ENCODE results near the gene CALD1. TPM values are rescaled to one million over a fixed set of nuclear protein-coding genes. Genes with fewer than 3 reads are reported as not detected.

Gene CALD1
- polyA plus RNA-seq, 1 donor (not counting 4 experiments of a cell fraction or from before 2014, with no cell fraction given), result 229 TPM

DNA sequence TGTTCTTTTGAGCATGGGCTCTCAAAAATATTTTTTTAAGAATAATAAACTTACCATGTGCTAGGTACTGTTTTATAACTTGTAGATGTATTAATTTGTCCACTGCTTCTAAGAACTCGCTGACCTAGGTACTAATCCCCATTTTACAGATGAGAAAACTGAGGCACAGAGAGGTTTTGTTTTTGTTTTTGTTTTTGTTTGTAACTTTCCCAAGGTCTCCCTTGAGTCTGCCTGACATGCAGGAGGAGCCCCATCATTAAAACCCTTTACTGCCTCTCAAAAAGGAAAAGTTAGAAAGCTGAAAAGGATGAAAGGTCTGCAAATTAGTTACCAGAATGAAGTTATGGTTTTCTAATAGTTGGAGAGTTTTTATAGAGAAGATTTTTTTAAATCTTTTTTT lies 168.4 kb downstream of the CALD1 start:
- H3K79me2 ChIP-seq (ENCODE audit: control insufficient read depth, insufficient read depth, low read length), result no peaks in the 10 kb centered on the region

DNA sequence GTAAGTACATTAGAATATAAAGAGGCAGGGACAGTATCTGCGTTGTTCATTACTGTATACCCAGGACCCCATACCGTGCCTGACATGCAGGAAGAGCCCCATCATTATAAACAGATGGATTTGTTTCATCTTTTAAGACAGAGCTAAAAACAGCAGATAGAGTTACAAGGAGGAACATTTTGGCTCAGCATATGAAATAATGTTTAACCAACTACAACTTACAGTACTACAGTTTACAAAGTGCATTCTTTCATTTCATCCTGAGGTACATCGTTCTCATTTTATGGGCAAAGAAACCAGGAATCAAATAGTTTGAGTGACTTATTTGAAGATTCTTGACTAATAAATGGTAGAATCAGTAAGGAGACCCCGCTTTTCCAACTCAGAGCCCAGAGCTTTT lies 168.8 kb downstream of the CALD1 start:
- no peaks in the 10 kb centered on the region for H3K27me3 ChIP-seq (ENCODE audit: control insufficient read depth, extremely low read depth, insufficient read depth, low read length)
- H3K4me1 ChIP-seq (ENCODE audit: control insufficient read depth, extremely low read depth, insufficient read depth, low read length), result no peaks in the 10 kb centered on the region
- no peaks in the 10 kb centered on the region for H3K9me1 ChIP-seq (ENCODE audit: control insufficient read depth, extremely low read depth, insufficient read depth, low read length)
- H4K20me1 ChIP-seq (ENCODE audit: control insufficient read depth, extremely low read depth, insufficient read depth, low read length), result no peaks in the 10 kb centered on the region
- TF ChIP-seq EZH2 (IDR thresholded peaks at IDR 0.05; ENCODE audit: low read length), result no peak
- TF ChIP-seq CTCF (optimal IDR thresholded peaks at IDR 0.05 in 1 of 3, IDR thresholded peaks at IDR 0.05 in 1 of 3, conservative IDR thresholded peaks at IDR 0.05 in 1 of 3; ENCODE audit: extremely low read depth in 1 of 3, insufficient read depth in 2 of 3, low read length in 3 of 3), result no peak
- H3K4me3 ChIP-seq (ENCODE audit: control insufficient read depth in 2 of 3, extremely low read depth in 1 of 3, insufficient read depth in 2 of 3, low read depth in 1 of 3, low read length in 3 of 3), result no peak overlapping the region
- no peak overlapping the region for H2AFZ ChIP-seq (ENCODE audit: control insufficient read depth, low read length)
- no peaks in the 10 kb centered on the region for H3K79me2 ChIP-seq (ENCODE audit: control insufficient read depth, insufficient read depth, low read length)
- FAIRE-seq (no peak), DNase-seq (ENCODE audit: low read depth, low spot score) (no peak)
- H3K4me2 ChIP-seq (ENCODE audit: control insufficient read depth, extremely low read depth, insufficient read depth, low read depth, low read length), result no peak overlapping the region
- dilution Hi-C loops (cut with MboI; ENCODE audit: extremely low pct_ligation_motif_present, low sequenced_read_pairs), result no loop called here
- no peak overlapping the region for H3K27ac ChIP-seq (ENCODE audit: control insufficient read depth, insufficient read depth, low read length)
- H3K36me3 ChIP-seq (ENCODE audit: control insufficient read depth in 2 of 2, extremely low read depth in 1 of 2, insufficient read depth in 2 of 2, low read length in 2 of 2), result peaks cover 19 to 27% of the 10 kb centered on the region in 2 experiments
- H3K9me3 ChIP-seq (ENCODE audit: control insufficient read depth, low read depth, low read length), result no peaks in the 10 kb centered on the region
- no peak overlapping the region for H3K9ac ChIP-seq (ENCODE audit: control insufficient read depth, extremely low read depth, insufficient read depth, low read length)

More for the DNA sequence above, 168.4 kb downstream of the CALD1 start:
- no peak overlapping the region for H3K4me3 ChIP-seq (ENCODE audit: control insufficient read depth in 2 of 3, extremely low read depth in 1 of 3, insufficient read depth in 2 of 3, low read depth in 1 of 3, low read length in 3 of 3)
- no peak overlapping the region for H3K27ac ChIP-seq (ENCODE audit: control insufficient read depth, insufficient read depth, low read length)
- H3K27me3 ChIP-seq (ENCODE audit: control insufficient read depth, extremely low read depth, insufficient read depth, low read length), result no peaks in the 10 kb centered on the region
- H4K20me1 ChIP-seq (ENCODE audit: control insufficient read depth, extremely low read depth, insufficient read depth, low read length), result no peaks in the 10 kb centered on the region
- H3K9me3 ChIP-seq (ENCODE audit: control insufficient read depth, low read depth, low read length), result no peaks in the 10 kb centered on the region
- dilution Hi-C loops (cut with MboI; ENCODE audit: extremely low pct_ligation_motif_present, low sequenced_read_pairs), result no loop called here
- peaks cover 20 to 23% of the 10 kb centered on the region in 2 experiments for H3K36me3 ChIP-seq (ENCODE audit: control insufficient read depth in 2 of 2, extremely low read depth in 1 of 2, insufficient read depth in 2 of 2, low read length in 2 of 2)
- no peak overlapping the region for H2AFZ ChIP-seq (ENCODE audit: control insufficient read depth, low read length)
- H3K4me1 ChIP-seq (ENCODE audit: control insufficient read depth, extremely low read depth, insufficient read depth, low read length), result no peaks in the 10 kb centered on the region
- no peaks in the 10 kb centered on the region for H3K9me1 ChIP-seq (ENCODE audit: control insufficient read depth, extremely low read depth, insufficient read depth, low read length)
- TF ChIP-seq EZH2 (IDR thresholded peaks at IDR 0.05; ENCODE audit: low read length) (no peak), CTCF (optimal IDR thresholded peaks at IDR 0.05 in 1 of 3, IDR thresholded peaks at IDR 0.05 in 1 of 3, conservative IDR thresholded peaks at IDR 0.05 in 1 of 3; ENCODE audit: extremely low read depth in 1 of 3, insufficient read depth in 2 of 3, low read length in 3 of 3) (no peak)
- H3K9ac ChIP-seq (ENCODE audit: control insufficient read depth, extremely low read depth, insufficient read depth, low read length), result no peak overlapping the region
- no peak for FAIRE-seq
- H3K4me2 ChIP-seq (ENCODE audit: control insufficient read depth, extremely low read depth, insufficient read depth, low read depth, low read length), result no peak overlapping the region
- no peak for DNase-seq (ENCODE audit: low read depth, low spot score)

Measured in keratinocyte (primary cell).